Motor neuron (in vitro differentiated cells): ENCODE results near the gene MRPL49. TPM values are rescaled to one million over a fixed set of nuclear protein-coding genes. Genes with fewer than 3 reads are reported as not detected.

ENCODE experiments used
- total RNA-seq, 8 experiments: library from RNA; unstranded; fragments of 300-600 nt; gene quantifications; 2 replicates each; pipeline versions ENCODE4 v1.2.3 to v1.2.4, GENCODE V29; 2022

MRPL49 gene
- total RNA-seq, 8 experiments from 2014 or later: 43.2 to 75.9 (median 52.0) TPM

Other genes with a start within 250 kb of the MRPL49 start
- gene EHD1, start 243.7 kb upstream of the MRPL49 start, total RNA-seq: 10 to 100 TPM; 20.2 to 37.2 (median 30.6) TPM
- gene ATG2A, start 205.1 kb upstream of the MRPL49 start, total RNA-seq: 10 to 100 TPM in 4 of 8 experiments, 1 to 10 TPM in 4; 4.9 to 37.2 (median 9.6) TPM
- gene PPP2R5B, start 197.6 kb upstream of the MRPL49 start, total RNA-seq: 10 to 100 TPM in 6 of 8 experiments, 1 to 10 TPM in 2; 8.4 to 48.7 (median 25.8) TPM
- under 1 TPM in 3 of 8 experiments, not detected in 5; 0.16 to 0.93 (median 0.76) TPM for gene GPHA2, start 186.4 kb upstream of the MRPL49 start, total RNA-seq
- gene MAJIN, start 150.2 kb upstream of the MRPL49 start, total RNA-seq: 1 to 10 TPM in 1 of 8 experiments, under 1 TPM in 3, not detected in 4; 0.11 to 1.8 (median 0.18) TPM
- gene BATF2, start 125.3 kb upstream of the MRPL49 start, total RNA-seq: 10 to 100 TPM in 1 of 8 experiments, 1 to 10 TPM in 4, under 1 TPM in 3; 0.22 to 15.8 (median 1.1) TPM
- gene ARL2, start 108.2 kb upstream of the MRPL49 start, total RNA-seq: 100 to 1,000 TPM; 103 to 151 (median 108) TPM
- gene SNX15, start 94.9 kb upstream of the MRPL49 start, total RNA-seq: 10 to 100 TPM in 7 of 8 experiments, 1 to 10 TPM in 1; 8.5 to 27.1 (median 13.9) TPM
- gene SAC3D1, start 81.1 kb upstream of the MRPL49 start, total RNA-seq: 10 to 100 TPM in 7 of 8 experiments, 1 to 10 TPM in 1; 8.9 to 18.2 (median 11.5) TPM
- 1 to 10 TPM in 2 of 8 experiments, under 1 TPM in 5, not detected in 1; 0.52 to 3.9 (median 0.93) TPM for gene NAALADL1, start 63.8 kb upstream of the MRPL49 start, total RNA-seq
- gene CDCA5, start 38.3 kb upstream of the MRPL49 start, total RNA-seq: 10 to 100 TPM in 3 of 8 experiments, 1 to 10 TPM in 4, under 1 TPM in 1; 0.97 to 25.2 (median 2.0) TPM
- 10 to 100 TPM; 33.2 to 95.4 (median 41.7) TPM for gene ZFPL1, start 38.1 kb upstream of the MRPL49 start, total RNA-seq
- gene VPS51, start 26.1 kb upstream of the MRPL49 start, total RNA-seq: 100 to 1,000 TPM in 3 of 8 experiments, 10 to 100 TPM in 5; 58.3 to 137 (median 89.5) TPM
- gene TM7SF2, start 10.4 kb upstream of the MRPL49 start, total RNA-seq: 10 to 100 TPM; 31.4 to 86.3 (median 45.9) TPM
- gene ZNHIT2, start 4.6 kb upstream of the MRPL49 start, total RNA-seq: 10 to 100 TPM in 7 of 8 experiments, 1 to 10 TPM in 1; 8.4 to 18.4 (median 13.3) TPM
- 1,000 to 10,000 TPM in 7 of 8 experiments, 100 to 1,000 TPM in 1; 848 to 1,834 (median 1,237) TPM for gene FAU, start 187 bp upstream of the MRPL49 start, total RNA-seq
- gene SYVN1, start 12.2 kb downstream of the MRPL49 start, total RNA-seq: 10 to 100 TPM; 11.0 to 26.5 (median 18.1) TPM
- gene SPDYC, start 47.9 kb downstream of the MRPL49 start, total RNA-seq: under 1 TPM in 1 of 8 experiments, not detected in 7; 0.28 TPM
- gene CAPN1, start 59.6 kb downstream of the MRPL49 start, total RNA-seq: 10 to 100 TPM; 32.0 to 79.8 (median 45.3) TPM
- 10 to 100 TPM in 3 of 8 experiments, 1 to 10 TPM in 5; 2.9 to 22.0 (median 6.0) TPM for gene POLA2, start 139.6 kb downstream of the MRPL49 start, total RNA-seq
- 10 to 100 TPM in 2 of 8 experiments, 1 to 10 TPM in 6; 4.0 to 14.1 (median 5.8) TPM for gene CDC42EP2, start 192.5 kb downstream of the MRPL49 start, total RNA-seq
- 10 to 100 TPM; 32.0 to 56.1 (median 44.1) TPM for gene DPF2, start 211.5 kb downstream of the MRPL49 start, total RNA-seq
- gene TIGD3, start 232.4 kb downstream of the MRPL49 start, total RNA-seq: 1 to 10 TPM in 5 of 8 experiments, under 1 TPM in 2, not detected in 1; 0.28 to 5.8 (median 4.2) TPM